HG03135 (cell line): ENCODE measurements around the gene SH2B3.
"Not testable (repeated sequence)": the region's sequence is repeated elsewhere in the genome, so short reads cannot be mapped to it uniquely, and the experiment has no call there.

Experiments used
- ATAC-seq: cut with Tn5 transposase; IDR thresholded peaks from one replicate; pipeline ENCODE4 v1.9.1; 2021; ENCODE audit warnings: mild to moderate bottlenecking, moderate library complexity; ENCODE audit not compliant: unreplicated experiment

SH2B3 gene

GRCh38 chr12:111405859-111406473 lies at the start of gene SH2B3:
Gene SH2B3 (plus strand): TSS chr12:111405923. CDS start chr12:111418146, 12,223 bp downstream.
- ATAC-seq, result peak; percentile 11

- no peak for ATAC-seq
Observed at GRCh38 chr12:111359231-111359913, 46.4 kb upstream of the SH2B3 start.

DNA sequence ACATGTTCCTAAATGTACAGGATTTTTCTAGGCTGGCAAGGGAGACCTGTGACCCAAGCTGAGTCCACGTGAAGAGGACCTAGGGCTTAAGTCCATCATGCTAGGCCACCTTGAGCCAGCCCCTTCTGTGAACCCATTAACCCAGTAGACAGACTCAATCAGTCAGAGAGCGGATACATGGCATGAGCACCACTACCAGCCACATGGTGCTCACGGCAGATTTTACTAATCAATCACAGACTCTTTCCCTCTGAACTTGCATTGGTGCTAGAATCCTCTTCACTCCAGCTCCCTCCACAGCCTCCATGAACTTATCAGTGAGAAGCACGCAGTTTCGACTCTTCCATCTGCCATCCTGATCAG lies 45.8 kb upstream of the SH2B3 start:
- no peak for ATAC-seq

DNA sequence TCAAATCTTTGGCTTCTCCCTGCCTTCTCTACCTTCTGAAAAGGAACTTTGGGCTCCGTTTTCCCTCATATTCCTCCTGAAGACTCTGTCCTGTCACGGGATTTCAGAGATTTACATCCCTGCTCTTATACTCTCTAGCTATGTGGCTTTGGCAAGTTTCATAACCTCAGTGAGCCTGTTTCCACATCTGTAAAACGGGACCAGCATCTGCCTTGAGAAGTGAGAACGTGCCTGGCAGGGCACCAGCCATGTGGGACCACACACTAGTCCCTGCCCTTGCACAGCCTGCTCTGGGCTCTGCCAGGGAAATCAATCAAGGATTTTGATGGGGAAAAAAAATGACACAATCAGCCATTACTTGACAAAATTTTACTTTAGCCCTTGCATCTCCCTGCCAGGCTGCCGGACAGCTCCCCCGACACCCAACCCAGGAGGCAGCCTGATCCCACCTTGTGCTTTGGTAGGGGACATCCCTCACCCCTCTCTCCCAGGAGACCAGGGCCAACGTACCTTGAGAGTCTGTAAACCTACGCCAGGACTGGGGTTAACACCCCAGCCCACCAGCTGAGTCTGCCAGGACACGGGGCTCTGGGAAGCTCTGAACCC lies 45.3 kb upstream of the SH2B3 start:
- ATAC-seq, result no peak

- no peak for ATAC-seq
Observed at GRCh38 chr12:111361073-111361716, 44.5 kb upstream of the SH2B3 start.

DNA sequence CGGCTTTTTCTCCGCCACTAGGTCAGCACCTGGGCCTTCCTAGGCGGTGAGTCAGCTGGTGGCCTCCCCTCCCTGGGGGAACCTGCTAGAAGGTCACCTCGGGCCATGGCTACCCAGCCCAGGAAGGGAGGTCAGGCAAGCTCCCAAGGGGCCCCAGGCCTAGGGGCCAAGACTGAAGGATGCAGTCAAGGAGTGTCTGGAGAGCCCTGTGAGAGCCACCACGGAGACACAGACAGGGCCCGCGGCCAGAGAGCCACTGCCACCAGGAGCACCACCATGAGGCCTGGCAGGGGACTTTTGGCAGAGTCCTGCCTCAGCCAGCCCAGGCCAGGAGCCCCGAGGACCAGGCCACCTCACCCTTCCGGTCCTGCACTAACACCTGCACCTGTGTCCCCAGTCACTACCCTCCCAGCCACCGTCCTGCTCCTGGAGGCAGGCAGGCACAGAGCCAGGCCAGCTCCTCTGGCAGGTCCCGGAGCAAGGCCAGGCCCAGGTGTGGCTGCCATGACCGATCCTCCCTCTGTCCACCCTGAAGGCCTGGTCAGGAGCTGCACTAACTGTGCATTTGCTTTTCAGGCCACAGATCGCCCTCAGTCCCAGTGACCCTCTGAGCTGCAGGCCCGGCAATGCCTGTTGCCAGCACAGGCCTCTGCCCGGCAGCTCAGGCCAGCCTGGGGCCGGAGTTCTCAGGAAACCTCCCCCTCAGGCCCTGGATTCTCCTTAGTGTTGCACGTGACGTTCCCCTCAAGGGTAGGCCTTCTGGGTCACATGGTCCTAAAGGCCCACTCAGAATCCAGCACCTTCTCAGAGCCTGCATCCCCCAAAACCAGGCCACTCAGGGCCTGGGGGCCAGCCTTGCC lies 43.8 kb upstream of the SH2B3 start:
- ATAC-seq, result no peak

- ATAC-seq, result no peak
Observed at GRCh38 chr12:111362687-111363475, 42.8 kb upstream of the SH2B3 start.

- no peak for ATAC-seq
Observed at GRCh38 chr12:111363578-111363977, 42.1 kb upstream of the SH2B3 start.

- ATAC-seq, result no peak
Observed at GRCh38 chr12:111366075-111366474, 39.6 kb upstream of the SH2B3 start.

DNA sequence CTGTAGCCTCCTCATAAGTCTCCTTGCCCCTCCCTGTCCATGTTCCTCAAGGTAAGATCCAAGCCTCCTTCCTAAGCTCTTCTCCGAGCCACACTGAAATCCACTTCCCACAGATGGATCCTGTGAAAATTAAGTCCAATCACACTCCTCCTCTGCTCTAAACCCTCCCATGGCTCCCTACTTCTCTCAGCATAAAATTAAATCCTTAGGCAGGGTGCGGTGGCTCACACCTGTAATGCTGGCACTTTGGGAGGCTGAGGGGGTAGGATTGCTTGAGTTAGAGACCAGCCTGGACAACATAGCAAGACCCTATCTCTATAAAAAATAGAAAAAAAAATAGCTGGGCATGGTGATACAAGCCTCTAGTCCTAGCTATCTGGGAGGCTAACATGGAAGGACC lies 39.1 kb upstream of the SH2B3 start:
- ATAC-seq, result no peak

DNA sequence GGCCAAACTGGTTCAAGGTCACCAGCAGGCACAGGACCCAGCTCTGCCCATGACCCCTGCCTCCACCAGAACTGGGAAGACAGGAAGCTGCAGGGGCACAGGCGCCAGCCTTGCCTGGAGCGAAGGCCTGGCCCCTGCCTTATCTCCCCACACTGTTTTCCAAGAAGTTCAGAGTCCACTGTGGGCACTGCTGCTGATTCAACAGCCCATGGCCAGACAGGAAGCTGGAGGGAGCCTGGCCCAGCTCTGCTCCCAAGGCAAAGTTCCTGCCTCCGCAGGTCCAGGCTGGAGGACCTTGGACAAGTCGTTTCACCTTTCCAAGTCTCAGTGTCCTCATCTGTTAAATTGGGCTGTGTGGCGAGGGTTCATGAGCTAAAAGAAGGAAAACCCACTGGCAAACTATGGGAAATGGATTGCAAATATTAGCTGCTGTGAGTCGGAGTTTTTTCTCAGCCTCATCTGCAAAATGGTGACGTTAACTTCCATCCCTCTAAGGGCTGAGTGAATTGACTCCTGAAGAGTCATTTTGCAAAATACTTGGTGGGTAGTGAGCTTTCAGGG lies 38.0 kb upstream of the SH2B3 start:
- no peak for ATAC-seq

DNA sequence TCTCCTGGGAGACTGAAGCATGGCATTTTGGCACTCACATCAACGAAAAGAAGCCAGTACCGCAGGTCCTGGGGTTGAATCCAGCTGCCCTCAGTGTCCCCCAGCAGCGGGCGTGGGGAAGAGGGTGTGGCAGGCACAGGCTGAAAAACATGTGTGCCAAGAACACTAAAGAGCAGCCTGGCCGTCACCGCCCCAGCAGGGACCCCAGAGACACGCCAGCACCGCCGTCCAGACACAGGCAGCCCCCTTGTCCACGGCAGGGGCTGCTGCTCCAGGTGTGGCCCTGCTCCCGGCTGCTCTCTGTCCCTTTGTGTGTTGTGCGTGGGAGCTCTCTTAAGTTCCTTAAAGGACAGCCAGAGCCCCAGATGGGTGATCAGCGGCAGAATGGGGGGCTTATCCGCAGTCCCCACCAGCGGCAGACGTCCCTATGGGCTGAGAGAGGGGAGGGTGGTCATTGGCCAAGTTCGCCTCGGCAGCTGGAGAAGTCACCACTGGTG lies 37.4 kb upstream of the SH2B3 start:
- peak; percentile 8 for ATAC-seq

GRCh38 chr12:111368788-111369495 lies 36.8 kb upstream of the SH2B3 start, which contains the start of gene PHETA1:
Gene PHETA1 (minus strand): TSS chr12:111369095. CDS start chr12:111363427, 5,668 bp downstream.
- peak; percentile 87 for ATAC-seq

DNA sequence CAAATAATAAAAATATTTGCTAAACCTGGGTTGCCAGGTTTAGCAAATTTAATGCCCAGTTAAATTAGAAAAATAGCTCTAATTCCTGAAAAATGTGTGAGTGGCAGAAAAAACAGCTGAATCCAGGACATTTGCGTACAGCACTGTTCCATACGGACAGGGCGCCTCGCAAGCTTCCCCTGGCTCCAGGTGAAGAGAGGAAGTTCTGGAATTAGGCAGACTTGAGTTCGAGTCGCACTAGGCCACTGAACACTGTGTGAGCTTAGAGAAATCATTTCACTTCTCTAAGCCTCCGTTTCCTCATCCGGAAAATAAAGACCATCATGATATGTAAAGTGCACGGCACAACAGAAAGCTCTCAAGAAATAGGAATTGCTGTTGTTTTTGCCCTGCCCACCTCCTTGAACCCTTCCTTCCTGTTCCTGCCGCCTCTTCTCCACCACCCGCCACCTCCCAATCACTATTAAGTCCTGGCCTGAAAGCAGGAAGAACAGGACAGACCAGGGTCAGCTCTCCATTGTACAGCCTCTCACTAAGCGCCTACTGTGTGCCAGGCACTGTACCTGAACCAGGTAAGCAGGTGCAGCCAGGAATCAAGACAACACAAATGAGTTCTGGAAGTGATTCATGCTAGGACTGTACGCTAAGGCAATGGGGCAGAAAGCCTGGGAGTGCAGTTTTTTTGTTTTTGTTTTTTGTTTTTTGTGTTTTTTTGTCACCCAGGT lies 36.1 kb upstream of the SH2B3 start:
- no peak for ATAC-seq

- not testable (repeated sequence) for ATAC-seq
Observed at GRCh38 chr12:111373231-111373630, 32.5 kb upstream of the SH2B3 start.

- ATAC-seq, result no peak
Observed at GRCh38 chr12:111377440-111377839, 28.3 kb upstream of the SH2B3 start.

DNA sequence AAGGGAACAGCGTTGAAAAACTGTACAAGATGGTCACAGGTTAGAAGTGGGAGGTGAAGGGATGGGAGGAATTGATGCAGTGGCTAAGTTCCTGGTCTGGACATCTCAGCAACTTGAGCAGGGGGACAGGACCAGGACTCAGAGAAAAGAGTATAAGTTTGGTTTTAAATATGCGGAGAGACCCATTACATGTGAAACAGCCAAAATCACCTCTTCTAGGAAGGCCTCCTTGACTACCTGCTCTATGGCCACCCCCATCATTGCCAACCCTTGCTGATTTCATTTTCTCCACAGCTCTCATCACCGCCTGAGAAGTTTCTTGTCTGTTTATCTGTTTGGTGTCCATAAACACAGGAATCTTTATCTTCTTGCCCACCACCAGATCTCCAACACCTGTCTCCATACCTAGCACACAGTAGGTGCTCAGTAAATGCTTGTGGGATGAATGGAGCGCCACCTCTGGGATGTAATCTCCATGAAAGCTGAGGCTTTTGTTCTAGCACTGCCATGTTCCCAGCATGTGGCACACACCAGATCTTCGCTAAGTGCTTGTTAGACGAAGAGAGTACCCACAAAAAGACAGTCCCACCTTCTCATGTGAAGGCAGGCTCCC lies 25.7 kb upstream of the SH2B3 start:
- ATAC-seq, result no peak

DNA sequence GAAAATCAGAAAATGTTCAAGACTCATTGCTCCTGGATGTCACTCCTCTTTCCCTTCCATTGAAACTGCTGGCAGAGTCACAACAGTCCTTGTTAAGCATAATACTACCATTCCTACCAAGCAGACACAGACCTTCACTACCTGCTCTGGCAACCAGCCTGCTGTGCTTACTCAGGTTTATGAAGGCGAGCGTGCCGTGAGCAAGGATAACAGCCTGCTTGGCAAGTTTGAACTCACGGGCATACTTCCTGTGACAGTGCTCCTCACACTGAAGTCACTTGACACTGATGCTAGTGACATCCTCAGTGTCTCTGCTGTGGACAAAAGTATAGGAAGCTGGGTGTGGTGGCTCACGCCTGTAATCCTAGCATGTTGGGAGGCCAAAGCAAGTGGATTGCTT lies 21.1 kb upstream of the SH2B3 start:
- no peak for ATAC-seq
